Measurements from ENCODE around the gene TXNDC11. TPM values are rescaled to one million over a fixed set of nuclear protein-coding genes. Genes with fewer than 3 reads are reported as not detected.

The TXNDC11 gene
- total and polyA plus RNA-seq, 9 of the 15 experiments (the other 6 are each of a cell fraction or from before 2014, with no cell fraction given): 0.66 to 32.6 (median 26.2) TPM

GRCh38 chr16:11667824-11668622, 74.6 kb downstream of the TXNDC11 start, which contains the start of gene SNN (continued):
- no peak for TF ChIP-seq ZNF407 (IDR thresholded peaks at IDR 0.05; ENCODE audit: low read depth)
- no peak for TF ChIP-seq ZBTB9 (CRISPR knock-in tag; IDR thresholded peaks at IDR 0.05)
- TF ChIP-seq ZBTB12 (CRISPR knock-in tag; IDR thresholded peaks at IDR 0.05): no peak
- no peak for TF ChIP-seq NBN (IDR thresholded peaks at IDR 0.05; ENCODE audit: low read depth)
- TF ChIP-seq SRSF9 (IDR thresholded peaks at IDR 0.05; ENCODE audit: borderline replicate concordance, low read depth, low read length): no peak
- no peak for TF ChIP-seq XRCC4 (IDR thresholded peaks at IDR 0.05; ENCODE audit: extremely low read depth, insufficient read depth, insufficient read length)
- no peak for TF ChIP-seq FUS (optimal IDR thresholded peaks at IDR 0.05; ENCODE audit: low read depth, low read length)
- no peak for TF ChIP-seq MNT (conservative IDR thresholded peaks at IDR 0.05)
- no peak for TF ChIP-seq TAF15 (IDR thresholded peaks at IDR 0.05; ENCODE audit: low read depth, low read length)
- TF ChIP-seq ZBTB43 (CRISPR knock-in tag; IDR thresholded peaks at IDR 0.05): no peak
- TF ChIP-seq ESRRB (CRISPR knock-in tag; IDR thresholded peaks at IDR 0.05; ENCODE audit: borderline replicate concordance): no peak
- TF ChIP-seq KDM2B (CRISPR knock-in tag; IDR thresholded peaks at IDR 0.05): 0 out of 2 replicates have a peak, but pooled peaks have one; percentile 27
- no peak for TF ChIP-seq MEIS2 (IDR thresholded peaks at IDR 0.05; ENCODE audit: partially characterized antibody)
